Gastrocnemius medialis (tissue), 4 donors: ENCODE data around the gene FRY.

ENCODE experiments used
- CTCF ChIP-seq, 5 experiments: fragments of 450-650 bp in 3 of 5; fragments of 200-600 bp in 2 of 5; sonication (generic) in 2 of 5; IDR thresholded peaks in 4 of 5; conservative IDR thresholded peaks in 1 of 5; 1 replicate in 4 of 5; 2 replicates in 1 of 5; pipeline ENCODE4 v1.5.1; 2016 to 2019; ENCODE audit warnings: antibody characterized with exemption in 5 of 5, mild to moderate bottlenecking in 3 of 5, moderate library complexity in 3 of 5
- POLR2A ChIP-seq, 2 donors: fragments of 450-650 bp; IDR thresholded peaks; one replicate each; pipeline ENCODE4 v1.6.1; 2017; ENCODE audit warnings: antibody characterized with exemption in 2 of 2, mild to moderate bottlenecking in 2 of 2, moderate library complexity in 2 of 2

- TF ChIP-seq CTCF (IDR thresholded peaks at IDR 0.05 in 4 of 5, conservative IDR thresholded peaks at IDR 0.05 in 1 of 5) (no peak), POLR2A (IDR thresholded peaks at IDR 0.05) (no peak)
These were observed 127.7 kb downstream of the FRY start for GRCh38 chr13:32159137-32159869.
